ENCODE data around the gene WDR1.

DNA sequence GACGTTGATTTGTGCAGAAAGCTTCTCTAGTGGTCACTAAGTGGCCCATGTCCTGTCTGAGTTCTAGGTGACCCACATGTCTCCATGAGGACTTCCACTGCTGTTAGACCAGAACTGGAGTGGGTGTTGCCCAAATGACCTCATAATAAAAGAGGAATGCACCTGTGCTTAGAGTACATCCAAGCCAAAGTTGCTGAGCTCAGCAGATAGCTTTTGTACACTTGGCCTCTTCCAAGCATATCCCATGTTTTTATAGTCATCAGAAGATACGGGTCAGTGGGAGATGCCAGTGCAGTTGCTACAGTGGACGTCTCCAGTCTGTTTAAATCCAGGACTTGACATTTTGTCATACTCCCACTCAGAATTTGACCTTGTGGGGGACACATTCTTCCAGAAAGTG is 37.6 kb upstream of the WDR1 start:
- TF ChIP-seq, protein P1, sequence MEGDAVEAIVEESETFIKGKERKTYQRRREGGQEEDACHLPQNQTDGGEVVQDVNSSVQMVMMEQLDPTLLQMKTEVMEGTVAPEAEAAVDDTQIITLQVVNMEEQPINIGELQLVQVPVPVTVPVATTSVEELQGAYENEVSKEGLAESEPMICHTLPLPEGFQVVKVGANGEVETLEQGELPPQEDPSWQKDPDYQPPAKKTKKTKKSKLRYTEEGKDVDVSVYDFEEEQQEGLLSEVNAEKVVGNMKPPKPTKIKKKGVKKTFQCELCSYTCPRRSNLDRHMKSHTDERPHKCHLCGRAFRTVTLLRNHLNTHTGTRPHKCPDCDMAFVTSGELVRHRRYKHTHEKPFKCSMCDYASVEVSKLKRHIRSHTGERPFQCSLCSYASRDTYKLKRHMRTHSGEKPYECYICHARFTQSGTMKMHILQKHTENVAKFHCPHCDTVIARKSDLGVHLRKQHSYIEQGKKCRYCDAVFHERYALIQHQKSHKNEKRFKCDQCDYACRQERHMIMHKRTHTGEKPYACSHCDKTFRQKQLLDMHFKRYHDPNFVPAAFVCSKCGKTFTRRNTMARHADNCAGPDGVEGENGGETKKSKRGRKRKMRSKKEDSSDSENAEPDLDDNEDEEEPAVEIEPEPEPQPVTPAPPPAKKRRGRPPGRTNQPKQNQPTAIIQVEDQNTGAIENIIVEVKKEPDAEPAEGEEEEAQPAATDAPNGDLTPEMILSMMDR (IDR thresholded peaks at IDR 0.05; ENCODE audit: low read depth, low read length, poor library complexity, severe bottlenecking), result no peak
- no peak for TF ChIP-seq EZH2phosphoT487 (IDR thresholded peaks at IDR 0.05; ENCODE audit: borderline replicate concordance, low read length)

Measured in DOHH2 (cell line).